Measurements from ENCODE around the gene SRGAP3.

DNA sequence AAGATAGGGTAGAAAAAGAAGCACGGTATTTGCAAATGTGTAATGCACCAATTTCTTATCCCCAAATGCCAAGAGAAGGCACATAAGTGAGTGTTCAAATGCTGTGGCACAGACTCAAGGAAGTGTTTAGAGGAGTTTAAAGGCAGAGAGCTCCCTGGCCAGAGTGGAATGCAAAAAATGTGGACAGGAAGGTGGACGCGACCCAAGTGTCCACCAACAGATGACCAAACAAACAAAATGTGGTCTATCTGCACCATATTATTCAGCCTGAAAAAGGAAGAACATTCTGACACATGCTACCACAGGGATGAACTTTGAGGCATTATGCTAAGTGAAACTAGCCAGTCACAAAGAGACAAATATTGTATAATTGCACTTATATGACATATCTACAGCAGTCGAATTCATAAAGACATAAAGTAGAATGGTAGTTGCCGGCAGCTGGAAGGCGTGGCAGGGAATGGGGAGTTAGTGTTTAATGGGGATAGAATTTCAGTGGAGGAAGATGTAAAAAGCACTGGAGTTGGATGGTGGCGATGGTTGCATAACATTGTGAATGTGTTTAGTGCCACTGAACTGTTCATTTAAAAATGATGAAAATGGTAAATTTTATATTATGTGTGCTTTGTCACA lies 126.6 kb downstream of the SRGAP3 start:
- TF ChIP-seq, protein P1, sequence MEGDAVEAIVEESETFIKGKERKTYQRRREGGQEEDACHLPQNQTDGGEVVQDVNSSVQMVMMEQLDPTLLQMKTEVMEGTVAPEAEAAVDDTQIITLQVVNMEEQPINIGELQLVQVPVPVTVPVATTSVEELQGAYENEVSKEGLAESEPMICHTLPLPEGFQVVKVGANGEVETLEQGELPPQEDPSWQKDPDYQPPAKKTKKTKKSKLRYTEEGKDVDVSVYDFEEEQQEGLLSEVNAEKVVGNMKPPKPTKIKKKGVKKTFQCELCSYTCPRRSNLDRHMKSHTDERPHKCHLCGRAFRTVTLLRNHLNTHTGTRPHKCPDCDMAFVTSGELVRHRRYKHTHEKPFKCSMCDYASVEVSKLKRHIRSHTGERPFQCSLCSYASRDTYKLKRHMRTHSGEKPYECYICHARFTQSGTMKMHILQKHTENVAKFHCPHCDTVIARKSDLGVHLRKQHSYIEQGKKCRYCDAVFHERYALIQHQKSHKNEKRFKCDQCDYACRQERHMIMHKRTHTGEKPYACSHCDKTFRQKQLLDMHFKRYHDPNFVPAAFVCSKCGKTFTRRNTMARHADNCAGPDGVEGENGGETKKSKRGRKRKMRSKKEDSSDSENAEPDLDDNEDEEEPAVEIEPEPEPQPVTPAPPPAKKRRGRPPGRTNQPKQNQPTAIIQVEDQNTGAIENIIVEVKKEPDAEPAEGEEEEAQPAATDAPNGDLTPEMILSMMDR (conservative IDR thresholded peaks at IDR 0.05 in 1 of 2, IDR thresholded peaks at IDR 0.05 in 1 of 2; ENCODE audit: low read depth in 1 of 2, low read length in 2 of 2), result no peak
- TF ChIP-seq EZH2 (IDR thresholded peaks at IDR 0.05; ENCODE audit: low read length, missing control alignments), result no peak
